ENCODE measurements around the gene FUT7.

The FUT7 gene

DNA sequence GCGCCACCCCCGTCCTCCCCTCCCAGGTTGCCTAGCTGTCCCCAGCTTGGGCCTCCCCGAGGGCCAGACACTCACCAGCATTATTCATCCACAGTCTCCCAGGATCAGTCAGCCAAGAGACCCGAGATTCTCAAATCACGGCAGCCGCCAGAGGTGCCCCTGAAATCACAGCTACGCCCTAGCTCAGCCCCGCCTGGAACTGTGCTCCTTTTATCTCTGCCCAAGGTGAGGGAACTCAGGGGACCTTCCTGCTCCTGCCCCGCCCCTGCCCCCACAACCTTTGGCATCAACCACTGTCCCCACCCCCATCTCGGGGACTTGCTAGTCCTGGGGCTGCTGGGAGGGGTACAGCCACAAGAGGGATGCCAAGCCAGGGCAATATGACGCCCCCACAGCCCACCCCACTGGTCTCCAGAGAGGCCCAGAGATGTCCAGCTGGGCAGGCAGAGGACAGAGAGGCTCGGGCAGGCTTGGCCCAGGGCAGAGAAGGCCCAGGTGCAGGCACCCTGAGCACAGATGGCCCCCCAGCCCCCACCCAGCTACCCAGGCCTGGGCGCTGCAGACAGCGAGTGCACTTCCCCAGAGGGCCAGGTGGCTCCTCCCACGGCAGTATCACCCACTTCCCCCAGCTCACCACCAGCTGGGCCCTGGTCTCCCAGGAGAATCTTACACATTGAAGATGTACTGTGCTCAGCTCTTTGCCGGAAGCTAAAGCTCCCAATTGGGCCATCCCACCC is at the start of gene FUT7:
Gene FUT7, minus strand, starts transcription at position 185 of the 737 bp plus-strand sequence. Its CDS starts 97 bp downstream, at position 88.
- in situ Hi-C loops (cut with HindIII; ENCODE audit: low sequenced_read_pairs) = no loop called here

GRCh38 chr9:137080260-137081122 is 48.6 kb upstream of the FUT7 start:
- in situ Hi-C loops (cut with HindIII; ENCODE audit: low sequenced_read_pairs) = no loop called here

DNA sequence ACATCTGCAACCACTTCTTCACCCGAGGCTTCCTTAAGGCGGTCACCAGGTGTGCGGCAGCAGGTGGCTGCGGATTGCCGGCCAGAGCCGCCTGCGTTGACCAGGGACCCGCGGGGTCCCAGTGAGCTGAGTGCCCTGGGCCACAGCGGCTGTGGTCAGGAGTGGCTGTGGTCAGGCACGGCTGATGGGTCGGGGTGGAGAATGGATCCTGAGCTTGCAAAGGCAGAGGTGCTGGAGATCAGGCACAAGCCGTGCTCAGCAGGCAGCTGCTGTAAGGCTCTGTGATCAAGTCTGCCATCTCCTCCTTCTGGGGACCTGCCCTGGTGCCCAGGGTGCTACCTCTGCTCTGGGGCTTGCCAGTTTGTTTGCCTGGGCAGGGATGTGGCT is 47.5 kb upstream of the FUT7 start:
- in situ Hi-C loops (cut with HindIII; ENCODE audit: low sequenced_read_pairs) = no loop called here

- in situ Hi-C loops (cut with HindIII; ENCODE audit: low sequenced_read_pairs) = no loop called here
These were observed 47.0 kb upstream of the FUT7 start for GRCh38 chr9:137078701-137079400.

DNA sequence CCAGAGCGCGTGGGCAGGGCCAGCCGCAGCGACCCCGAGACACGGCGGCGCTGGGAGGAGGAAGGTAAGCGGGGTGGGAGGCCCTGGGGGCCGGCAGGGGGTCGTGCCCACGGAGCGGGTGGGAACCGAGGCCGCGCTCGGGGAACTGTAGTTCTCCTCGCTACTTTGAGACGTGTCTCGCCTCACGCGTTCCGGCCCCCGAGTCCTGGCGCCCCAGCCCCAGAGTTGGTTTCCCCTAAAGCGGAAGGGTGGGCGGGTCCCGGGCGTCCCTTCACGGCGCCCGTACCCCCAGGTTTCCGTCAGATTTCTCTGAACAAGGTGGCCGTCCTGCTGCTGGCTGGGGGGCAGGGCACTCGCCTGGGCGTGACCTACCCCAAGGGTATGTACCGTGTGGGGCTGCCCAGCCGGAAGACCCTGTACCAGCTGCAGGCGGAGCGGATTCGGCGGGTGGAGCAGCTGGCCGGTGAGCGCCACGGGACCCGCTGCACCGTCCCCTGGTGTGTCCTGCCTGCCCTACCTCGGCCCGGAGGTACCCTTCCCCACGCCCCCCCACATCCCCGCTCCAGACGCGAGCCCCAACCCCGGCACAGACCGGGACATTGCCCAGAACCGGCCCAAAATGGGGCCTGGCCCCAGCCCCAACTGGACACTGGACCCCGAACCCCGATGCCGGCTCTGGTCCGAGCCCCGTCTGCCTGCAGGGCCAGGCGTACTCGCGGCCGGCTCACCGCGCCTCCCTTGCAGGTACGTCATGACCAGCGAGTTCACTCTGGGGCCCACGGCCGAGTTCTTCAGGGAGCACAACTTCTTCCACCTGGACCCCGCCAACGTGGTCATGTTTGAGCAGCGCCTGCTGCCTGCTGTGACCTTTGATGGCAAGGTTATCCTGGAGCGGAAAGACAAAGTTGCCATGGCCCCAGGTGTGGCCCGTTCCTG is 46.1 kb upstream of the FUT7 start:
- in situ Hi-C loops (cut with HindIII; ENCODE audit: low sequenced_read_pairs) = no loop called here

- in situ Hi-C loops (cut with HindIII; ENCODE audit: low sequenced_read_pairs) = no loop called here
These were observed 45.3 kb upstream of the FUT7 start, which contains the start of gene UAP1L1 for GRCh38 chr9:137077010-137077747. UAP1L1 (plus strand) TSS chr9:137077517; CDS start chr9:137077533, 16 bp downstream.

- in situ Hi-C loops (cut with HindIII; ENCODE audit: low sequenced_read_pairs) = no loop called here
These were observed 44.7 kb upstream of the FUT7 start for GRCh38 chr9:137076636-137077009.

- in situ Hi-C loops (cut with HindIII; ENCODE audit: low sequenced_read_pairs) = no loop called here
These were observed 43.4 kb upstream of the FUT7 start for GRCh38 chr9:137075275-137075775.

DNA sequence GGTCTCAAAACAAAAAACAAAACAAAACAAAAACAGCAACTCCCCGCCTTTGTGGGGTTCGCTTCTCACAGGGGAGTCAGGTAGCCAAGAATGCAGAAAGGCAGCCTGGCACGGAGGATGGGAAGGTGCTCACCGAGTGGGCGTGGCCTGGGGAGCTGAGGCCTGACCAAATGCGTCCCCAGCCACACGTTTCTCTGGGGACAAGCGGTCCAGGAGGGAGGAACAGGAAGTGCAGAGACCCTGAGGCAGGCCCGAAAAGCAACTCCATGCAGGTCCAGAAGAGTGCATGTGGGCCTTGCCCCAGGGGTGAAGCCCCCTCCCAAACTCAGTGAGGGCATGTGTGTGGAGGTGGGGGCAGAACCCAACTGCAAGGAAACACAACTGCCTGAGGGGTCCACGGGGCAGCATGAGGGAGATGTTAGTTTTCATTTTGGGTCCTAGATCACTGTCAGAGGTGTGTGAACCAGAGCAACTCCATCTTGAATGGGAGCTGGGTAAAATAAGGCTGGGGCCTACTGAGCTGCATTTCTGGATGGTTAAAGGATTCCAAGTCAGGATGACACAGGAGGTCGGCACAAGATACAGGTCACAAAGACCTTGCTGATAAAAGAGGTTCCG is 42.9 kb upstream of the FUT7 start:
- in situ Hi-C loops (cut with HindIII; ENCODE audit: low sequenced_read_pairs) = no loop called here

DNA sequence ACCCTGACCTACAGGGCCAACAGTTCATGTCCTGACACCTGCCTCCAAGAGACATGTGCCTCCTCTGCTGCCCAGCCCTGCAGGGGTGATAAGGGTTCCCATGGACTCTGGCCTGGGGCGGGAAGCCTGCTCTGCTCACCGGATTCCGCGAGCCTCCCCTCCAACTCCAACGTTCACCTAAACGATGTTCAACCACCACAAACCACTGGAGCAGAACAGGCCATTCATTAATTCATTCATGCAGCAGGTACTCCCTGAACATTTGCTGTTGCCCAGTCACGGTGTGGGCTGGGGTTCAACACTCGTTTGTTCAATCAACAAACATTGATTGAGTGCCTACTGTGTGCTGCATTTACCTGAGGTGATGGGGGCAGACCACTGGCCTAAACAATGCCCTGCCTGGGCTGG is 42.1 kb upstream of the FUT7 start:
- in situ Hi-C loops (cut with HindIII; ENCODE audit: low sequenced_read_pairs) = no loop called here

- in situ Hi-C loops (cut with HindIII; ENCODE audit: low sequenced_read_pairs) = no loop called here
These were observed 39.4 kb upstream of the FUT7 start for GRCh38 chr9:137071282-137071681.

GRCh38 chr9:137070906-137071275 is 39.0 kb upstream of the FUT7 start:
- in situ Hi-C loops (cut with HindIII; ENCODE audit: low sequenced_read_pairs) = no loop called here

- in situ Hi-C loops (cut with HindIII; ENCODE audit: low sequenced_read_pairs) = no loop called here
These were observed 38.5 kb upstream of the FUT7 start, which contains the start of gene SAPCD2 for GRCh38 chr9:137070201-137070905. SAPCD2 (minus strand) TSS chr9:137070557; CDS start chr9:137070460, 97 bp downstream.

DNA sequence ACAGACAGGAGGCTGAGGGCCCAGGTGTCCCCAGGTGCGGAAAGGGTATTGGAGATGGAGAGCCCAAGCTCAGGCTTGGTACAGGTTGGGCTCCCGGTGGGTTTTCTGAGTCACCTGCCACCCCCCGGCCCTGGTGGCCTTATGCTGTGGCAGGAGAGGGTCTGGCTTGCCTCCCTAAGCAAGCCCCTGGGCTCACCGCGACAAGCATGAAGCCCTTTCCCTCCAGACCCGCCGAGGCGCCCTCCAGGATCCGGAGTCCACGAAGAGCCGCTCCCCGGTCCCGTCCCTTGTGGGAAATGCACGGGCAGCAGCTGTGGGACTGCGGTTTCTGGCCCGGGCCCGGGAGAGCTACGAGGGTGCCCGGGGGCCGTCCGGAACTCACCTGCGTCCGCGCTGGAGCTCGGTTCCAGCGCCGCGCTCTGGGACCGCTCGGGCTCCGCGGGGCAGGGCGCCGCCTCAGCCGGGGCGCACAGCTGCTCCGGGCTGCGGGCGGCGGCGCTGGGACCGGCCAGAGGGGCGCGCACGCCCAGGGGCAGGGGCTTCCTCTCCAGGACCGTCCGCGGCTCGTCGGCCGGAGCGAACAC is 37.7 kb upstream of the FUT7 start:
- in situ Hi-C loops (cut with HindIII; ENCODE audit: low sequenced_read_pairs) = no loop called here

- in situ Hi-C loops (cut with HindIII; ENCODE audit: low sequenced_read_pairs) = no loop called here
These were observed 36.9 kb upstream of the FUT7 start for GRCh38 chr9:137068539-137069507.

GRCh38 chr9:137067860-137068538 is 36.1 kb upstream of the FUT7 start:
- in situ Hi-C loops (cut with HindIII; ENCODE audit: low sequenced_read_pairs) = no loop called here
